GM19468 (cell line): ENCODE data around the gene ARHGAP26.

ENCODE experiments used
- ATAC-seq: cut with Tn5 transposase; IDR thresholded peaks from one replicate; pipeline ENCODE4 v1.9.1; 2021; ENCODE audit warnings: mild to moderate bottlenecking, moderate library complexity, moderate number of reproducible peaks; ENCODE audit not compliant: unreplicated experiment; ENCODE audit errors: extremely low read depth

ARHGAP26 gene

DNA sequence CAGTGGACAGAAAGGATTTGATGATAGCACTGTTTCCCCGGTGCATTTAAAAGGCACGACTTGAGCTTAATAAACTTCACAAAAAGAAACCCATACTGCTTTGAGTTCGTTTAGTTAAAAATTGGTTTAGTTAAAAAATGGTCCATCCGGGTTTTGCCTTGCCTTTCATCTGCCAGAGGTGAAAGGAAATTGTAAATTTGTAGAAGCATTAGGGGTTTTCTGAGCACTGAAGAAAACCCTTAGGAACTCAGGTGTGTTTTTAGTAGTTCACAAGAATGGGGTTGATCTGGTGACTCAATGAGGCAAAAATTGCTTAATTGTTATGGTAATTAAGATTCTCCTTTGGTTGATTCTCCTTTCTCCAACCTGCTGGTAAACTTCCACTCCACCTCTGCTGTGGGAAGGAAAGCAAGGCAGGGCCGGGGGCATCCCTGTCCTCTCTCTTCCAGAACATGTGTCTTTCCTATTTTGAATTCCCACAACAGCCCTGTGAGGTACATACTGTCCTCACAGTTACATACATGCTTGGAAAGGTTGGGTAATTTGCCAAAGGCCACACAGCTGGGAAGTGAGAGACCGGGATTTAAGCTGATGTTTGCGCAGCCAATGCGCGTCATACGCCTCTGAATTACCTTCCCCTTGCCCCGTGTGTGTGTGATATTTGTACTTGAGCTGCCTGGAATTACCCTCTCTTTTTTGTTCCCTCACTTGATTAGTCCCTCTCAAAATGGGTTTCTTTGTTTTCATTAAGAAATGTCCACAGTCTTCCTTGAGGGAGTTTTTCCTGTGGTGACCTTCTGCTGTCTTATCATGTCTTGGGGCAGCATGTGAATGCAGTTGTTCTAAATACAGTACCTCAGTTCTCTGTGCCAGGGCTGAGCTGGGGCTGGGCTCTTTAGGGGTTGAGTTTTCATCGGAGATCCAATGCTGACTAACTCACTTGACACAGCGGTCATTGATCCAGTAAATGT is 94.4 kb downstream of the ARHGAP26 start:
- no peak for ATAC-seq

- ATAC-seq: no peak
These were observed 95.5 kb downstream of the ARHGAP26 start for GRCh38 chr5:142865631-142866030.

- ATAC-seq: peak; percentile 58
These were observed 96.5 kb downstream of the ARHGAP26 start for GRCh38 chr5:142866563-142867275.

GRCh38 chr5:142869886-142870285 is 99.7 kb downstream of the ARHGAP26 start:
- ATAC-seq: no peak

GRCh38 chr5:142870532-142871362 is 100.6 kb downstream of the ARHGAP26 start:
- no peak for ATAC-seq

GRCh38 chr5:142871363-142872193 is 101.4 kb downstream of the ARHGAP26 start:
- ATAC-seq: no peak

DNA sequence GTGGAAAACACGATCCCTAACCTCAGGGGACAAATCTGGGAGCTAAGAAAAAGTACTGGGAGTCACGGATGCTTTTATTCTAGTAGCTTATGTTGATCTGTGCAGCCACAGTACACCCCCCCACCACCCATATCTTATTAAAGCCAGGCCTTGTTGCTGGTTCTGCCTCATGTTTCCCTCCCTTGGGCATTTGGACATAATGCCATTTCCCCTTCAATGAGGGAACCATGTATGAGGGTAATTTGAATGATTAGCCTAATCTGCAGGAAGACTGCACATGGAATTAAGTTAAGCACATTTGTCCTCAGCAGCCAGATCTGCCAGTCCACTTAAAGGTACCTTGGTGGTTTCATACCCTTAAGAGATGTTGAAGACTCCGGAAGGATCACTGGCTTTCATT is 102.0 kb downstream of the ARHGAP26 start:
- ATAC-seq: no peak

- no peak for ATAC-seq
These were observed 102.6 kb downstream of the ARHGAP26 start for GRCh38 chr5:142872795-142873194.

DNA sequence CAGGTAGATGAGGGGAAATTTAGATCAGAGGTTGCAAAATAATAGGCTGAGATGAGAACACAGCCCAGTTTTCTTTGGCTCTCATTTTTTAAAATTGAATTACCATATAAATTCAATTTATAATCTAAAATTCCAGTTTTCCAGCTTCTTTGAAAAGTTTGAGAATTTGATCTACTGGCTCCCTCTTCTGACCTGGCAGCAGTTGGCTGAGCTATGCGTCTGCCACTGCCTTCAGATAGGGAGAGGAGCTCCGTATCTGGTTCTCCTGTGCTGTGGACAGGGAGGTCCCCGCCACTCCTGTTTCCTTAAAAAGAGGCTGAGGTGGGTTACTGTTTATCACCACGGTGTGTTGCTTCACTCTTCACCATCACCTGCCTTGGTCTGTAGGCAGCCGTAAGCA is 103.7 kb downstream of the ARHGAP26 start:
- ATAC-seq: no peak

GRCh38 chr5:142874540-142874939 is 104.4 kb downstream of the ARHGAP26 start:
- no peak for ATAC-seq

DNA sequence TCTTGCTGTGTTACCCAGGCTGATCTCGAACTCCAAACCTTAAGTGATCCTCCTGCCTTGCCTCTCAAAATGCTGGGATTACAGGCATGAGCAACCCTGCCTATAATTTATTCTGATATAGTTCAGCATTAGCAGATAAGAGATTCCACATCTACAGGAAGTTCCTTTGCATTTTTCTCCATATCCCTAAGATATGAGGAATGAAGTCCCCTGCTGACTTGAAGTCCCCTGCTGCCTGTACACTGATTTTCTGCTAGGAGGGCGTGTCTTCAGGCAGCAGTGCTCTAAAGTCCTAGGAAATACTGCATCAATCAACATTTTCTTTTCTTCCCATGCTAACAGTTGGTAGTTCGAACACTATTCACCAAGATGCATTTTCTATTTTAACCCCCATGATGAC is 105.8 kb downstream of the ARHGAP26 start:
- ATAC-seq: no peak

GRCh38 chr5:142876817-142877216 is 106.6 kb downstream of the ARHGAP26 start:
- ATAC-seq: no peak

GRCh38 chr5:142878111-142878510 is 107.9 kb downstream of the ARHGAP26 start:
- ATAC-seq: no peak

GRCh38 chr5:142878638-142879037 is 108.5 kb downstream of the ARHGAP26 start:
- no peak for ATAC-seq

DNA sequence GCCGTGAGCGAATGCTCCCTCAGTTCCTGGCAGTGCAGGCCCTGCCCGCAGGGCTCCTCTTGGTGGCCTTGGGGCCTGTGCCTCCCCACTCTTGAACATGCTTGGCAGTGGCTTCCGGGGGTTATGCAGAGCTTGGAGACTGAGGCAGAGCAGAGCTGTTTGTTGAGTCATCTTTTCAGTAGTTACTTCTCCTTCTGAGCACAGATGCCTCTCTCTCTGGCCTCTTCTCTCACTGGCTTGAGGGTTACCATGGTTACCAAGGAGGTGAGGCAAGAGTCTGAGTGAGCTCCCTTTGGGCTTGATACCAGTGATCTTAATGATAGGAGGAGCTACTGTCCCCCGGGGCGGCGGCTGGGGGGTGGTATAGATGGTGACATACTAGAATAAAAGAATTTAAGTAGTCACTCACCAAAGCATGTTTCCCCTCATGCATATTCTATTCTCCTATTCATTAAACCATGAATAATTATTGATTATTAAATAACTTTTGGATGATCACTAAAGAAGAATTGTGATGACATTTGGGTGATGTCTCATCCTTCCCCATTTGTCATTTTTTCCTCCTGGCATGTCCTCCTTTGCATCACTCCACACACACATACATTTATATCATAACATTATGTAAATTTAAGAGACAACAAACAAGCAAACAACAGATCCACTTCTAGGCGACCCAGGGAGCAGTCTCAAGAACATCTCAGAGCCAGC is 111.1 kb downstream of the ARHGAP26 start:
- peak; percentile 16 for ATAC-seq

- ATAC-seq: no peak
These were observed 111.6 kb downstream of the ARHGAP26 start for GRCh38 chr5:142881784-142882126.

DNA sequence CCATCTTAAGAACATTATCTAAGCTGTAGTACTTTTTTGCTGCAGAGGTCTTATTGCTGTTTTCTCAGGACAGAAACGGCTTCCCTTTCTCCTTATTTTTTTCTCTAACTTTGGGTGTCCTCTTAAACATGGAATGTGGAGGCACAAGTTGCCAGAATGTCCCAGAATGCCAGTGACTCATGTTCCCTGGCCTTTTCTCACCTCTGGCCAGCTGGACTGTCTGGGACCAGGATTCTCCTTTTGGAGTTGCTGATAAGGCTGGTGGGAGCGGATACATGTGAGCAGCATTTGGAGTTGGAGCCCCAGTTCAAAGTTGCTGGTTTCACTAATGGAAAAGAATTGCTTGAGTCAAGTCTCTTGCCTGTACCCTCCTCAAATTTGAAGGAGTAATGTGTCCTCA is 112.8 kb downstream of the ARHGAP26 start:
- no peak for ATAC-seq

GRCh38 chr5:142883438-142883837 is 113.3 kb downstream of the ARHGAP26 start:
- ATAC-seq: no peak

- no peak for ATAC-seq
These were observed 113.9 kb downstream of the ARHGAP26 start for GRCh38 chr5:142884029-142884428.
